ENCODE results near the gene PXN. TPM values are rescaled to one million over a fixed set of nuclear protein-coding genes. Genes with fewer than 3 reads are reported as not detected.
A peak's percentile ranks its signal among the peaks of the same experiment; 100 is the strongest.

Gene PXN
- 10 to 100 TPM; 80.5 to 89.6 TPM for total RNA-seq

GRCh38 chr12:120265473-120266179 lies at the start of gene PXN:
PXN (minus strand) TSS chr12:120265730; CDS start chr12:120265629, 101 bp downstream.
- Mint-ChIP-seq H3K27ac (peak within 1 kb of the TSS; percentile 88), H3K9me3 (no peaks in the 10 kb centered on the region), H3K36me3 (ENCODE audit: insufficient read depth in 2 of 2) (peaks cover 5% of the 10 kb centered on the region in 2 donors), H3K4me1 (ENCODE audit: low read depth) (peaks cover 48% of the 10 kb centered on the region), H3K4me3 (peak within 1 kb of the TSS; percentile 86 to 92), H3K27me3 (ENCODE audit: low read depth) (no peaks in the 10 kb centered on the region)
- DNase-seq (peak; percentile 90 to 96), ATAC-seq (replicated peaks in 1 of 2) (peak; percentile 84 to 86)

- H3K4me1 Mint-ChIP-seq (ENCODE audit: low read depth) = peaks cover 18% of the 10 kb centered on the region
- H3K27ac Mint-ChIP-seq = no peak overlapping the region
- no peaks in the 10 kb centered on the region for H3K9me3 Mint-ChIP-seq
- ATAC-seq (replicated peaks in 1 of 2) = no peak
- no peaks in the 10 kb centered on the region for H3K27me3 Mint-ChIP-seq (ENCODE audit: low read depth)
- no peaks in the 10 kb centered on the region for H3K36me3 Mint-ChIP-seq (ENCODE audit: insufficient read depth in 2 of 2)
- DNase-seq = no peak
- H3K4me3 Mint-ChIP-seq = no peak overlapping the region
Measured at GRCh38 chr12:120314220-120314619, 48.7 kb upstream of the PXN start.

GRCh38 chr12:120301962-120302815 lies 36.7 kb upstream of the PXN start, which contains the start of gene SIRT4:
SIRT4 (plus strand) TSS chr12:120302321; CDS start chr12:120303562, 1,241 bp downstream.
- H3K4me3 Mint-ChIP-seq = peak within 1 kb of the TSS; percentile 90 to 95
- peak; percentile 88 to 91 for DNase-seq
- ATAC-seq (replicated peaks in 1 of 2) = peak; percentile 100
- H3K4me1 Mint-ChIP-seq (ENCODE audit: low read depth) = peaks cover 18% of the 10 kb centered on the region
- no peaks in the 10 kb centered on the region for H3K9me3 Mint-ChIP-seq
- peaks cover 2 to 5% of the 10 kb centered on the region in 2 donors for H3K36me3 Mint-ChIP-seq (ENCODE audit: insufficient read depth in 2 of 2)
- H3K27ac Mint-ChIP-seq = peak within 1 kb of the TSS; percentile 68
- no peaks in the 10 kb centered on the region for H3K27me3 Mint-ChIP-seq (ENCODE audit: low read depth)

GRCh38 chr12:120292661-120293531 lies 27.4 kb upstream of the PXN start, which contains the start of gene RNU4-1:
RNU4-1 (minus strand) TSS chr12:120293237.
- ATAC-seq (replicated peaks in 1 of 2) (peak; percentile 54 to 59), DNase-seq (peak; percentile 84 to 86)
- no peaks in the 10 kb centered on the region for H3K4me1 Mint-ChIP-seq (ENCODE audit: low read depth)
- no peaks in the 10 kb centered on the region for H3K9me3 Mint-ChIP-seq
- no peak within 1 kb of the TSS for H3K27ac Mint-ChIP-seq
- no peaks in the 10 kb centered on the region for H3K36me3 Mint-ChIP-seq (ENCODE audit: insufficient read depth in 2 of 2)
- H3K4me3 Mint-ChIP-seq = no peak within 1 kb of the TSS
- H3K27me3 Mint-ChIP-seq (ENCODE audit: low read depth) = no peaks in the 10 kb centered on the region

- Mint-ChIP-seq H3K4me3 (no peak overlapping the region), H3K9me3 (no peaks in the 10 kb centered on the region), H3K27ac (no peak overlapping the region), H3K27me3 (ENCODE audit: low read depth) (no peaks in the 10 kb centered on the region), H3K4me1 (ENCODE audit: low read depth) (no peaks in the 10 kb centered on the region), H3K36me3 (ENCODE audit: insufficient read depth in 2 of 2) (no peaks in the 10 kb centered on the region)
- DNase-seq (peak in 1 of 2 donors; percentile 80), ATAC-seq (replicated peaks in 1 of 2) (peak; percentile 25 to 49)
Measured at GRCh38 chr12:120292411-120292660, 26.8 kb upstream of the PXN start.

GRCh38 chr12:120290609-120291305 lies 25.2 kb upstream of the PXN start:
- no peaks in the 10 kb centered on the region for H3K9me3 Mint-ChIP-seq
- ATAC-seq (replicated peaks in 1 of 2) = peak; percentile 12 to 25

GRCh38 chr12:120287491-120287890 lies 22.0 kb upstream of the PXN start:
- H3K27me3 Mint-ChIP-seq (ENCODE audit: low read depth) = no peaks in the 10 kb centered on the region
- no peaks in the 10 kb centered on the region for H3K36me3 Mint-ChIP-seq (ENCODE audit: insufficient read depth in 2 of 2)
- H3K4me3 Mint-ChIP-seq = no peak overlapping the region
- ATAC-seq (replicated peaks in 1 of 2) (no peak), DNase-seq (no peak)
- no peak overlapping the region for H3K27ac Mint-ChIP-seq
- peaks cover 5% of the 10 kb centered on the region for H3K4me1 Mint-ChIP-seq (ENCODE audit: low read depth)
- no peaks in the 10 kb centered on the region for H3K9me3 Mint-ChIP-seq

More at GRCh38 chr12:120290609-120291305, 25.2 kb upstream of the PXN start:
- Mint-ChIP-seq H3K4me3 (no peak overlapping the region), H3K27ac (no peak overlapping the region), H3K27me3 (ENCODE audit: low read depth) (no peaks in the 10 kb centered on the region), H3K36me3 (ENCODE audit: insufficient read depth in 2 of 2) (no peaks in the 10 kb centered on the region), H3K4me1 (ENCODE audit: low read depth) (no peaks in the 10 kb centered on the region)
- peak; percentile 72 to 77 for DNase-seq

- Mint-ChIP-seq H3K9me3 (no peaks in the 10 kb centered on the region), H3K27ac (no peak overlapping the region), H3K27me3 (ENCODE audit: low read depth) (no peaks in the 10 kb centered on the region), H3K4me3 (no peak overlapping the region), H3K36me3 (ENCODE audit: insufficient read depth in 2 of 2) (no peaks in the 10 kb centered on the region), H3K4me1 (ENCODE audit: low read depth) (peaks cover 5% of the 10 kb centered on the region)
- DNase-seq (no peak), ATAC-seq (replicated peaks in 1 of 2) (no peak)
Measured at GRCh38 chr12:120286768-120287490, 21.4 kb upstream of the PXN start.

- Mint-ChIP-seq H3K4me1 (ENCODE audit: low read depth) (peaks cover 5% of the 10 kb centered on the region), H3K27ac (no peak overlapping the region), H3K27me3 (ENCODE audit: low read depth) (no peaks in the 10 kb centered on the region), H3K4me3 (no peak overlapping the region), H3K36me3 (ENCODE audit: insufficient read depth in 2 of 2) (no peaks in the 10 kb centered on the region), H3K9me3 (no peaks in the 10 kb centered on the region)
- ATAC-seq (replicated peaks in 1 of 2) (no peak), DNase-seq (no peak)
Measured at GRCh38 chr12:120284381-120284780, 18.9 kb upstream of the PXN start.

- Mint-ChIP-seq H3K27ac (no peak overlapping the region), H3K4me1 (ENCODE audit: low read depth) (peaks cover 5% of the 10 kb centered on the region), H3K36me3 (ENCODE audit: insufficient read depth in 2 of 2) (no peaks in the 10 kb centered on the region), H3K27me3 (ENCODE audit: low read depth) (no peaks in the 10 kb centered on the region), H3K9me3 (no peaks in the 10 kb centered on the region), H3K4me3 (no peak overlapping the region)
- ATAC-seq (replicated peaks in 1 of 2) (no peak), DNase-seq (no peak)
Measured at GRCh38 chr12:120283318-120283717, 17.8 kb upstream of the PXN start.

GRCh38 chr12:120278137-120279069 lies 12.9 kb upstream of the PXN start:
- no peak overlapping the region for H3K27ac Mint-ChIP-seq

More at GRCh38 chr12:120278137-120279069, 12.9 kb upstream of the PXN start:
- Mint-ChIP-seq H3K4me1 (ENCODE audit: low read depth) (peaks cover 5% of the 10 kb centered on the region), H3K36me3 (ENCODE audit: insufficient read depth in 2 of 2) (no peaks in the 10 kb centered on the region), H3K27me3 (ENCODE audit: low read depth) (no peaks in the 10 kb centered on the region), H3K9me3 (no peaks in the 10 kb centered on the region), H3K4me3 (no peak overlapping the region)
- ATAC-seq (replicated peaks in 1 of 2) (no peak), DNase-seq (no peak)

Measured in activated T-cell treated with anti-CD3 and anti-CD28 coated beads, Interleukin-2, amount 50 U/mL, for 72 hours (primary cell).